Measurements from ENCODE around the gene MOGAT2. TPM values are rescaled to one million over a fixed set of nuclear protein-coding genes. Genes with fewer than 3 reads are reported as not detected.

MOGAT2 gene
- total RNA-seq, 2 experiments from 2014 or later, result not detected

- ATAC-seq, result no peak
- Mint-ChIP-seq H3K27ac (no peak overlapping the region), H3K27me3 (no peaks in the 10 kb centered on the region), H3K4me3 (no peak overlapping the region), H3K4me1 (ENCODE audit: low read depth) (no peaks in the 10 kb centered on the region), H3K36me3 (ENCODE audit: low read depth) (no peaks in the 10 kb centered on the region), H3K9me3 (no peaks in the 10 kb centered on the region)
- TF ChIP-seq, protein P1, sequence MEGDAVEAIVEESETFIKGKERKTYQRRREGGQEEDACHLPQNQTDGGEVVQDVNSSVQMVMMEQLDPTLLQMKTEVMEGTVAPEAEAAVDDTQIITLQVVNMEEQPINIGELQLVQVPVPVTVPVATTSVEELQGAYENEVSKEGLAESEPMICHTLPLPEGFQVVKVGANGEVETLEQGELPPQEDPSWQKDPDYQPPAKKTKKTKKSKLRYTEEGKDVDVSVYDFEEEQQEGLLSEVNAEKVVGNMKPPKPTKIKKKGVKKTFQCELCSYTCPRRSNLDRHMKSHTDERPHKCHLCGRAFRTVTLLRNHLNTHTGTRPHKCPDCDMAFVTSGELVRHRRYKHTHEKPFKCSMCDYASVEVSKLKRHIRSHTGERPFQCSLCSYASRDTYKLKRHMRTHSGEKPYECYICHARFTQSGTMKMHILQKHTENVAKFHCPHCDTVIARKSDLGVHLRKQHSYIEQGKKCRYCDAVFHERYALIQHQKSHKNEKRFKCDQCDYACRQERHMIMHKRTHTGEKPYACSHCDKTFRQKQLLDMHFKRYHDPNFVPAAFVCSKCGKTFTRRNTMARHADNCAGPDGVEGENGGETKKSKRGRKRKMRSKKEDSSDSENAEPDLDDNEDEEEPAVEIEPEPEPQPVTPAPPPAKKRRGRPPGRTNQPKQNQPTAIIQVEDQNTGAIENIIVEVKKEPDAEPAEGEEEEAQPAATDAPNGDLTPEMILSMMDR (IDR thresholded peaks at IDR 0.05), result no peak
- no peak for DNase-seq
- intact Hi-C loops (cut with micrococcal nuclease), result no loop called here
- CTCF ChIA-PET, result interaction anchor here (0.5 to 1.2 kb wide), 2 partner anchors 13 to 89 kb away, joined by 3 to 5 read pairs; no protein-coding TSS in a partner anchor
- POLR2A ChIA-PET, result no interaction called here
Measured at GRCh38 chr11:75719340-75720239, 2.0 kb downstream of the MOGAT2 start.

DNA sequence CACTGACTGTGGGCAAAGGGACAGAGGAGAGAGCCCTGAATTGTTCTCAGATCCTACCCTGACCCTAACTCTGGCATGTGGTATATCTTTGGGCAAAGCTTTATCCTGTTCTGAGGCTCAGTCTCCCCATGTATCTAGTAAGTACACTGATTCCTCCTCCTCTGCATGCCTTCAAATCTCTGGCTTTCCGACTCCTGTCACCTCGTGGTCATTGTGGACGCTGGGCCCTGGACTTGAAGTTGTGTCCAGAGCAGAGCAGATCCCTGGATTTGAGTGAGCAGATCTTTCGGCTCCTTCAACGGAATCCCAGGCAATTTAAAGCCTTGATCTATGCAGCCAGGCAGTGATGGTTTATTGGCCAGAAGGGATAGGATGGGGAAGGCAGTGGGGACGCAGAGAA, 3.0 kb downstream of the MOGAT2 start:
- ChIA-PET CTCF (interaction anchor here (3.1 kb wide), 1 partner anchor 147 kb away, joined by 28 read pairs; no protein-coding TSS in a partner anchor), POLR2A (no interaction called here)
- DNase-seq, result no peak
- Mint-ChIP-seq H3K27me3 (no peaks in the 10 kb centered on the region), H3K4me3 (no peak overlapping the region), H3K36me3 (ENCODE audit: low read depth) (no peaks in the 10 kb centered on the region), H3K4me1 (ENCODE audit: low read depth) (no peaks in the 10 kb centered on the region), H3K27ac (no peak overlapping the region), H3K9me3 (no peaks in the 10 kb centered on the region)
- no peak for ATAC-seq
- TF ChIP-seq, protein P1 (IDR thresholded peaks at IDR 0.05), result no peak
- intact Hi-C loops (cut with micrococcal nuclease), result no loop called here

DNA sequence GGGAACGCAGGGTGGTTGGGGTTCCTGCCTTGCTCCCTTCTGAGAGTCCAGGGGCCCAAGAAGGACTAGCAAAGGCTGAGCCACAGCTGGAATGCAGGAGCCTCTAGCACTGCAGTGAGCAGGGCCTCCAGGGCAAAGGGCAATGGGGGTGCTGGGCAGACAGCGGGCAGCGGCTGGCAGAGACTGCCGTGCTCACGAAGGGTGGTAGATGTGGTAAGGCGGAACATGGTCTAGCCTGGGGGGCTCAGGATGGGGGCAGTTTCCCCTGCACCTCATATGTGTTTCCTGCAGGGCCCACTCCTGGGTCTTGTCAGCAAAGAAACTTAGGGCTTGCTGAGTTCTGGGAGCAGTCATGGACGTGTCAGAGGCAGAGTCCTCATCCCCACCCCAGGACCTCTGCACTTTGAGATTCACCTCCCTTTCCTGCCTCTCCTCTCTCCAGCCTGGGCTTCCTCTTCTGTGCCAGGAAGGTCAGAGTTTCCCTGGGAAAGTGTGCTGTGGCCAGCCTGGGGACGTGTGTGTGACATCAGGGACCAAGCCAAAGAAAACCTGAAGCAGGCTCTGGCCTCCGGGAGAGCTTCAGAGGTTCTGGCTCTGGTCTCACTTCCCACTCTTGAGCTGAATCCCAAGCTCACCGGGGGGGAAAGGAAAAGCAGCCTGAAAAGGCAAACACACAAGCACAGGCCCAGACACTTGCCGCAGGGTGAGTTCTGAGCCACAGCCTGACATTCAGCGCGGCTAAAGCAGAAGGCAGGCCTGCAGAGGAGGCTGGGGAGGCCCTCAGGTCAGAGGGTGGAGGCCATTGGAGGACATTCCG, 4.4 kb downstream of the MOGAT2 start:
- no peaks in the 10 kb centered on the region for H3K9me3 Mint-ChIP-seq
- ATAC-seq, result no peak
- TF ChIP-seq, protein P1 (IDR thresholded peaks at IDR 0.05), result no peak
- H3K4me3 Mint-ChIP-seq, result no peak overlapping the region
- ChIA-PET POLR2A (interaction anchor here (0.6 kb wide), 1 partner anchor 33 kb away, joined by 3 read pairs; no protein-coding TSS in a partner anchor), CTCF (interaction anchor here (0.7 to 3.1 kb wide), 6 partner anchors 16 to 260 kb away, joined by 3 to 28 read pairs (median 10); no protein-coding TSS in a partner anchor)
- no peak for DNase-seq
- no peaks in the 10 kb centered on the region for H3K36me3 Mint-ChIP-seq (ENCODE audit: low read depth)
- no peaks in the 10 kb centered on the region for H3K4me1 Mint-ChIP-seq (ENCODE audit: low read depth)
- H3K27ac Mint-ChIP-seq, result no peak overlapping the region
- intact Hi-C loops (cut with micrococcal nuclease), result no loop called here
- H3K27me3 Mint-ChIP-seq, result no peaks in the 10 kb centered on the region

DNA sequence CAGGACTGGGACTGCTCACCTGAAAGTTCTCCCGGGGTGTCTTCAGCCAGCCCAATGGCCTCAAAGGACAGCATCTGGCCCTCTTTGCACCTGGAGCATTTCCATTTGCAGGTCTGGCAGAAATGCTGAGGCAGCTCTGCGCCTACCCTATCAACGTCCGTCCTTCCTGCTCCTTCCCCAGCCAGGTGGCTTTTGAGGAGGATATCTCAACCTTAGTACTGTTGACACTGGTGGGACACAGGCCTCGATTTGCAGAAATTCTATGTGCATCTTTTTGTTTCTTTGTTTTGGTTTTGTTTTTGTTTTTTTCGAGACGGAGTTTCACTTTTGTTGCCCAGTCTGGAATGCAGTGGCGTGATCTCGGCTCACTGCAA, 5.0 kb downstream of the MOGAT2 start:
- intact Hi-C loops (cut with micrococcal nuclease), result no loop called here
- no peak for ATAC-seq
- H3K27ac Mint-ChIP-seq, result no peak overlapping the region
- no peak overlapping the region for H3K4me3 Mint-ChIP-seq
- TF ChIP-seq, protein P1 (IDR thresholded peaks at IDR 0.05), result no peak
- H3K4me1 Mint-ChIP-seq (ENCODE audit: low read depth), result no peaks in the 10 kb centered on the region
- H3K36me3 Mint-ChIP-seq (ENCODE audit: low read depth), result no peaks in the 10 kb centered on the region
- no peaks in the 10 kb centered on the region for H3K27me3 Mint-ChIP-seq
- no peak for DNase-seq
- ChIA-PET CTCF (interaction anchor here (0.7 to 3.1 kb wide), 8 partner anchors 13 to 260 kb away, joined by 3 to 28 read pairs (median 6); no protein-coding TSS in a partner anchor), POLR2A (no interaction called here)
- no peaks in the 10 kb centered on the region for H3K9me3 Mint-ChIP-seq

Measured in activated CD8-positive, alpha-beta T cell treated with anti-CD3 and anti-CD28 coated beads for 36 hours (primary cell).